ENCODE data around the gene PLPP3.

DNA sequence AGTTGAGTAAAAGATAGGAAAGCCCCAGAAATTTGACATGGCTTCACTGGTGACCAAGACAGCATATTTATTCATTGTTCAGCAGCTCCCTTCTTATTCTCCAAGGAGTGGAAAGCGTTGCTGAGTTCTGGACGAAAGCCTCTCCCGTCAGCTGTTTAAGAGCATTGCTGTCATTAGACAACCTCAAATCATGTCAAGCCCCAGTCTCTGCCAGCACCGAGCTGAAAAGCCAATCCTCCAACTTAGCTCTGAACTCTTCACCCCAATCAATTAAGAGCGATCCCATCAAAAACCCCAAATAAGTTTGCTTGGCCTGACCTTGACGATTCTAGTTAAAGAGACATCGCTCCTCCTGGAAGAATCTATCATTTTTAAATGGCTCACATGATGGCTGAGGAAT lies 110.8 kb downstream of the PLPP3 start:
- TF ChIP-seq CTCF (IDR thresholded peaks at IDR 0.05) (no peak), POLR2A (IDR thresholded peaks at IDR 0.05) (no peak)

Measured in esophagus squamous epithelium (tissue), 4 donors.